Liver (tissue), 9 donors: ENCODE results near the gene SLC4A3. TPM values are rescaled to one million over a fixed set of nuclear protein-coding genes. Genes with fewer than 3 reads are reported as not detected.

ENCODE experiments used
- DNase-seq: peaks from one replicate; pipeline ENCODE4 v3.0.0-alpha.2; 2017; ENCODE audit warnings: low spot score
- H3K27ac ChIP-seq, 2 donors: one replicate each; pipeline ENCODE4 v1.7.0; 2013; ENCODE audit warnings: inconsistent platforms in 2 of 2, low read length in 2 of 2, control low read depth in 1 of 2, low read depth in 1 of 2, mild to moderate bottlenecking in 1 of 2
- H3K27me3 ChIP-seq, 4 donors: one replicate each; pipeline versions ENCODE4 v1.6.1 to v1.7.0; 2013; ENCODE audit warnings: low read length in 3 of 4, inconsistent platforms in 1 of 4, mild to moderate bottlenecking in 1 of 4, moderate library complexity in 1 of 4; ENCODE audit not compliant: control insufficient read depth in 4 of 4, insufficient read depth in 4 of 4
- H3K36me3 ChIP-seq, 4 donors: one replicate each; pipeline versions ENCODE4 v1.6.1 to v1.7.0; 2013; ENCODE audit warnings: low read length in 3 of 4, mild to moderate bottlenecking in 3 of 4, low read depth in 1 of 4, moderate library complexity in 1 of 4; ENCODE audit not compliant: control insufficient read depth in 4 of 4, insufficient read depth in 3 of 4
- H3K4me1 ChIP-seq, 4 donors: one replicate each; pipeline versions ENCODE4 v1.6.1 to v1.7.0; 2013; ENCODE audit warnings: low read length in 3 of 4, mild to moderate bottlenecking in 3 of 4, moderate library complexity in 1 of 4; ENCODE audit not compliant: control insufficient read depth in 4 of 4, insufficient read depth in 4 of 4
- H3K4me3 ChIP-seq, 3 donors: one replicate each; pipeline versions ENCODE4 v1.6.1 to v1.7.0; 2013; ENCODE audit warnings: low read length in 3 of 3, control low read depth in 1 of 3, low read depth in 1 of 3, mild to moderate bottlenecking in 1 of 3
- H3K9ac ChIP-seq, 2 donors: one replicate each; pipeline ENCODE4 v1.7.0; 2013; ENCODE audit warnings: low read length in 2 of 2, mild to moderate bottlenecking in 2 of 2, moderate library complexity in 2 of 2, control low read depth in 1 of 2, low read depth in 1 of 2
- H3K9me3 ChIP-seq, 4 donors: one replicate each; pipeline versions ENCODE4 v1.6.1 to v1.7.0; 2013; ENCODE audit warnings: low read length in 3 of 4; ENCODE audit not compliant: control insufficient read depth in 4 of 4
- EGR1 ChIP-seq, 2 donors: IDR thresholded peaks; 2 replicates each; pipeline ENCODE4 v1.6.1; 2016 to 2018; ENCODE audit warnings: antibody characterized with exemption in 2 of 2, low read depth in 2 of 2
- FOXA1 ChIP-seq: IDR thresholded peaks from 2 replicates; pipeline ENCODE4 v1.6.1; 2016; ENCODE audit warnings: antibody characterized with exemption
- FOXA2 ChIP-seq: IDR thresholded peaks from 2 replicates; pipeline ENCODE4 v1.6.1; 2016; ENCODE audit warnings: antibody characterized with exemption
- GABPA ChIP-seq, 2 donors: IDR thresholded peaks in 1 of 2; conservative IDR thresholded peaks in 1 of 2; 2 replicates each; pipeline ENCODE4 v1.6.1; 2016; ENCODE audit warnings: antibody characterized with exemption in 2 of 2, mild to moderate bottlenecking in 1 of 2, moderate library complexity in 1 of 2
- HNF4A ChIP-seq, 2 donors: conservative IDR thresholded peaks; 2 replicates each; pipeline ENCODE4 v1.6.1; 2016; ENCODE audit warnings: antibody characterized with exemption in 2 of 2, mild to moderate bottlenecking in 2 of 2
- HNF4G ChIP-seq: IDR thresholded peaks from 2 replicates; pipeline ENCODE4 v1.6.1; 2016; ENCODE audit warnings: antibody characterized with exemption
- JUND ChIP-seq, 2 donors: IDR thresholded peaks; 2 replicates each; pipeline ENCODE4 v1.6.1; 2016; ENCODE audit warnings: antibody characterized with exemption in 2 of 2
- NR2F2 ChIP-seq: IDR thresholded peaks from 2 replicates; pipeline ENCODE4 v1.6.1; 2016; ENCODE audit warnings: antibody characterized with exemption
- RAD21 ChIP-seq, 2 donors: IDR thresholded peaks; 2 replicates each; pipeline ENCODE4 v1.6.1; 2016; ENCODE audit warnings: antibody characterized with exemption in 2 of 2, mild to moderate bottlenecking in 2 of 2
- RXRA ChIP-seq, 2 donors: IDR thresholded peaks; 2 replicates each; pipeline ENCODE4 v1.6.1; 2017 to 2018; ENCODE audit warnings: antibody characterized with exemption in 2 of 2, mild to moderate bottlenecking in 1 of 2
- SP1 ChIP-seq: IDR thresholded peaks from 2 replicates; pipeline ENCODE4 v1.6.1; 2018; ENCODE audit warnings: antibody characterized with exemption, mild to moderate bottlenecking
- TAF1 ChIP-seq: conservative IDR thresholded peaks from 2 replicates; pipeline ENCODE4 v1.6.1; 2016; ENCODE audit warnings: antibody characterized with exemption, mild to moderate bottlenecking
- YY1 ChIP-seq: IDR thresholded peaks from 2 replicates; pipeline ENCODE4 v1.6.1; 2016; ENCODE audit warnings: antibody characterized with exemption, mild to moderate bottlenecking
- WGBS: extraction: QIAGEN DNeasy Blood & Tissue Kit; methylation state at CpG from one replicate; pipeline ENCODE4 v1.1.7; 2013; 5-methylcytosine and 5-hydroxymethylcytosine counted together
- polyA plus RNA-seq, 2 donors: library from polyadenylated mRNA; stranded (reverse) in 1 of 2; unstranded in 1 of 2; fragments of 200-250 nt in 1 of 2; fragments of >200 nt in 1 of 2; fragmentation: Nextera tagmentation in 1 of 2; extraction: Ambion mirVana in 1 of 2; gene quantifications; one replicate each; pipeline versions ENCODE4 v1.2.1 to v1.2.3, GENCODE V29; 2013 to 2015
- total RNA-seq, 2 donors: library from RNA; depleted of rRNA; stranded (reverse); fragments of >200 nt; gene quantifications; one replicate each; pipeline ENCODE4 v1.2.3, GENCODE V29; 2014
- TF ChIP-seq, protein P1 (sequence below): IDR thresholded peaks from 2 replicates; pipeline ENCODE4 v1.6.1; 2016; ENCODE audit warnings: antibody characterized with exemption, mild to moderate bottlenecking
- TF ChIP-seq, protein P2 (sequence below): fragments of 150-350 bp; IDR thresholded peaks from 2 replicates; pipeline ENCODE4 v1.5.1; 2017; ENCODE audit warnings: improper control_type of control experiment, low read depth, low read length; ENCODE audit not compliant: missing input control
- TF ChIP-seq, protein P3 (sequence below): IDR thresholded peaks from 2 replicates; pipeline ENCODE4 v1.6.1; 2016; ENCODE audit warnings: antibody characterized with exemption
- TF ChIP-seq, protein P4 (sequence below): IDR thresholded peaks from 2 replicates; pipeline ENCODE4 v1.6.1; 2016; ENCODE audit warnings: antibody characterized with exemption
- TF ChIP-seq, protein P5 (sequence below): IDR thresholded peaks from 2 replicates; pipeline ENCODE4 v1.6.1; 2016; ENCODE audit warnings: antibody characterized with exemption
- donor health status: healthy.
- donor health status: healthy.
- donor health status: healthy.
- donor health status: healthy.
- donor health status: healthy.

SLC4A3 gene
- total and polyA plus RNA-seq, 4 donors: 0.08 to 0.19 (median 0.08) TPM

DNA sequence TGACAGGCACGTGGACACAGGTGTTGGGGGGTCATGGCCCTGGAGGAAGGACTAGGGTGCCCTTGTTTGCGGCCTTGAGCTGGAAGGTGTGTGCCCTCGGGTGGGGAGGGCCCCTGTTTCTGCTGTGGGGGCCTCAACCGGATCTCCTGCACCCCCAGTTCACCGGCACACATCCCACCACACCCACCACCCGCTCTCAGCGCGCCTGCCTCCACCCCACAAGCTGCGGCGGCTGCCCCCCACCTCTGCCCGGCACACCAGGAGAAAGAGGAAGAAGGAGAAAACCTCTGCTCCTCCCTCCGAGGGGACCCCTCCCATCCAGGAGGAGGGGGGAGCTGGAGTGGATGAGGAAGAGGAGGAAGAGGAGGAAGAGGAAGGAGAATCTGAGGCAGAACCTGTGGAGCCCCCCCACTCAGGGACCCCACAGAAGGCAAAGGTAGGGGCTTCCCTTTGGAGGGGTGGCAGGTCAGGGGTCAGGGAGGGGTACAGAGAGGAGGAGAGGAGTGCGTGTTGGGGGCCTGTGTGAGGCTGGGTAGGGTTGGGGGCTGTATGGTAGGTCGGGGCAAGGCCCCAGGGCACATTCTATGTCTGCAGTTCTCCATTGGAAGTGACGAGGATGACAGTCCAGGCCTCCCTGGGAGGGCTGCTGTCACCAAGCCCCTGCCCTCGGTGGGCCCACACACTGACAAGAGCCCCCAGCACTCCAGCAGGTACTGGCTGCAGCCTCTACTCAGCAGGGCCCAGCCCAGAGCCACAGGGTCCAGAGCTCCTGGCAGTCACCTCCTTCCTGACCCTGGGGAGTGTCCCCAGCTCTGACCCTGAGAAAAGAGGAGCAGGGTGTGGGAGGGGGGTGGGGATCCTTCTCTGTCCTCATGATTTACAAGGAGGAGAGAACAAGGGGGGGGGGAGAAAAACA, 1.8 kb downstream of the SLC4A3 start:
- no peak for DNase-seq
- Histone ChIP-seq H3K4me3 (no peak overlapping the region), H3K27me3 (no peaks in the 10 kb centered on the region), H3K4me1 (peaks cover 0 to 5% (median 4%) of the 10 kb centered on the region in 4 donors), H3K9me3 (no peaks in the 10 kb centered on the region), H3K36me3 (no peaks in the 10 kb centered on the region), H3K9ac (no peak overlapping the region), H3K27ac (no peak overlapping the region)
- WGBS: 68% methylated on average over 16 of the region's 16 CpGs
- TF ChIP-seq JUND (IDR thresholded peaks at IDR 0.05) (no peak), NR2F2 (no peak), RAD21 (IDR thresholded peaks at IDR 0.05) (no peak), HNF4A (conservative IDR thresholded peaks at IDR 0.05) (no peak), FOXA1 (no peak), FOXA2 (no peak), GABPA (IDR thresholded peaks at IDR 0.05 in 1 of 2, conservative IDR thresholded peaks at IDR 0.05 in 1 of 2) (no peak), EGR1 (IDR thresholded peaks at IDR 0.05; ENCODE audit: low read depth in 2 of 2) (no peak), RXRA (IDR thresholded peaks at IDR 0.05) (no peak)
- TF ChIP-seq, protein P1, sequence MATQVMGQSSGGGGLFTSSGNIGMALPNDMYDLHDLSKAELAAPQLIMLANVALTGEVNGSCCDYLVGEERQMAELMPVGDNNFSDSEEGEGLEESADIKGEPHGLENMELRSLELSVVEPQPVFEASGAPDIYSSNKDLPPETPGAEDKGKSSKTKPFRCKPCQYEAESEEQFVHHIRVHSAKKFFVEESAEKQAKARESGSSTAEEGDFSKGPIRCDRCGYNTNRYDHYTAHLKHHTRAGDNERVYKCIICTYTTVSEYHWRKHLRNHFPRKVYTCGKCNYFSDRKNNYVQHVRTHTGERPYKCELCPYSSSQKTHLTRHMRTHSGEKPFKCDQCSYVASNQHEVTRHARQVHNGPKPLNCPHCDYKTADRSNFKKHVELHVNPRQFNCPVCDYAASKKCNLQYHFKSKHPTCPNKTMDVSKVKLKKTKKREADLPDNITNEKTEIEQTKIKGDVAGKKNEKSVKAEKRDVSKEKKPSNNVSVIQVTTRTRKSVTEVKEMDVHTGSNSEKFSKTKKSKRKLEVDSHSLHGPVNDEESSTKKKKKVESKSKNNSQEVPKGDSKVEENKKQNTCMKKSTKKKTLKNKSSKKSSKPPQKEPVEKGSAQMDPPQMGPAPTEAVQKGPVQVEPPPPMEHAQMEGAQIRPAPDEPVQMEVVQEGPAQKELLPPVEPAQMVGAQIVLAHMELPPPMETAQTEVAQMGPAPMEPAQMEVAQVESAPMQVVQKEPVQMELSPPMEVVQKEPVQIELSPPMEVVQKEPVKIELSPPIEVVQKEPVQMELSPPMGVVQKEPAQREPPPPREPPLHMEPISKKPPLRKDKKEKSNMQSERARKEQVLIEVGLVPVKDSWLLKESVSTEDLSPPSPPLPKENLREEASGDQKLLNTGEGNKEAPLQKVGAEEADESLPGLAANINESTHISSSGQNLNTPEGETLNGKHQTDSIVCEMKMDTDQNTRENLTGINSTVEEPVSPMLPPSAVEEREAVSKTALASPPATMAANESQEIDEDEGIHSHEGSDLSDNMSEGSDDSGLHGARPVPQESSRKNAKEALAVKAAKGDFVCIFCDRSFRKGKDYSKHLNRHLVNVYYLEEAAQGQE: no peak
- TF ChIP-seq, protein P2, sequence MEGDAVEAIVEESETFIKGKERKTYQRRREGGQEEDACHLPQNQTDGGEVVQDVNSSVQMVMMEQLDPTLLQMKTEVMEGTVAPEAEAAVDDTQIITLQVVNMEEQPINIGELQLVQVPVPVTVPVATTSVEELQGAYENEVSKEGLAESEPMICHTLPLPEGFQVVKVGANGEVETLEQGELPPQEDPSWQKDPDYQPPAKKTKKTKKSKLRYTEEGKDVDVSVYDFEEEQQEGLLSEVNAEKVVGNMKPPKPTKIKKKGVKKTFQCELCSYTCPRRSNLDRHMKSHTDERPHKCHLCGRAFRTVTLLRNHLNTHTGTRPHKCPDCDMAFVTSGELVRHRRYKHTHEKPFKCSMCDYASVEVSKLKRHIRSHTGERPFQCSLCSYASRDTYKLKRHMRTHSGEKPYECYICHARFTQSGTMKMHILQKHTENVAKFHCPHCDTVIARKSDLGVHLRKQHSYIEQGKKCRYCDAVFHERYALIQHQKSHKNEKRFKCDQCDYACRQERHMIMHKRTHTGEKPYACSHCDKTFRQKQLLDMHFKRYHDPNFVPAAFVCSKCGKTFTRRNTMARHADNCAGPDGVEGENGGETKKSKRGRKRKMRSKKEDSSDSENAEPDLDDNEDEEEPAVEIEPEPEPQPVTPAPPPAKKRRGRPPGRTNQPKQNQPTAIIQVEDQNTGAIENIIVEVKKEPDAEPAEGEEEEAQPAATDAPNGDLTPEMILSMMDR: no peak

DNA sequence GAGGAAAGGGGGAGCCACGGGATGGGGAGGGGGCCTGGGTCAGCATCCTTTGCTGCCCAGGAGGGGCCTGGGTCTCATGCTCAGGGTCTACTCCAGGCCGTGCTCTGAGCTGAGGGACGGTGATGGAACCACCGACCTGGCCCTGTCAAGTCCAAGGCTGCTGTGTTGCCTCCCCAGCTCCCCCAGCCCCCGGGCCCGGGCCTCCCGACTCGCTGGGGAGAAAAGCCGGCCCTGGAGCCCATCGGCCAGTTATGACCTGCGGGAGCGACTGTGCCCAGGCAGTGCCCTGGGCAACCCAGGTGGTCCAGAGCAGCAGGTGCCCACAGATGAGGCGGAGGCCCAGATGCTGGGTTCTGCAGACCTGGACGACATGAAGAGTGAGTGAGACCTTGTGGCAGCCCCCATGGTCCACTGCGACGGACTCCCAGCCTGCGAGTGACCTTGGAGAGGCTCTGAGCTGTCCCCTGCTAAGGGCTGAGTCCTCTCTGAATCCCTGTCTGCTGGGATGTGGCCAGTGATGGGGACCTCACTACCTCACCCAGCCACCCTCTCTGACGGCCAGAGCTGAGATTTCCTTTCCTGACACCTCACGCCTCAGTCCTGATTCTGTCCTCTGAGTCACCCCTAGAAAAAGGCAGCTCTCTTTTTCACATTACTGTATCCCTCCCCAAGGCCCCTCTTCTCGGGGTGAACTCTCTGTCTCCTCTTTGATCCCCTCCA, 2.7 kb downstream of the SLC4A3 start:
- WGBS: 87% methylated on average over 20 of the region's 20 CpGs
- Histone ChIP-seq H3K27me3 (no peaks in the 10 kb centered on the region), H3K4me3 (no peak overlapping the region), H3K27ac (no peak overlapping the region), H3K36me3 (no peaks in the 10 kb centered on the region), H3K9ac (no peak overlapping the region), H3K9me3 (no peaks in the 10 kb centered on the region), H3K4me1 (peaks cover 0 to 5% (median 4%) of the 10 kb centered on the region in 4 donors)
- no peak for DNase-seq
- TF ChIP-seq, protein P3, sequence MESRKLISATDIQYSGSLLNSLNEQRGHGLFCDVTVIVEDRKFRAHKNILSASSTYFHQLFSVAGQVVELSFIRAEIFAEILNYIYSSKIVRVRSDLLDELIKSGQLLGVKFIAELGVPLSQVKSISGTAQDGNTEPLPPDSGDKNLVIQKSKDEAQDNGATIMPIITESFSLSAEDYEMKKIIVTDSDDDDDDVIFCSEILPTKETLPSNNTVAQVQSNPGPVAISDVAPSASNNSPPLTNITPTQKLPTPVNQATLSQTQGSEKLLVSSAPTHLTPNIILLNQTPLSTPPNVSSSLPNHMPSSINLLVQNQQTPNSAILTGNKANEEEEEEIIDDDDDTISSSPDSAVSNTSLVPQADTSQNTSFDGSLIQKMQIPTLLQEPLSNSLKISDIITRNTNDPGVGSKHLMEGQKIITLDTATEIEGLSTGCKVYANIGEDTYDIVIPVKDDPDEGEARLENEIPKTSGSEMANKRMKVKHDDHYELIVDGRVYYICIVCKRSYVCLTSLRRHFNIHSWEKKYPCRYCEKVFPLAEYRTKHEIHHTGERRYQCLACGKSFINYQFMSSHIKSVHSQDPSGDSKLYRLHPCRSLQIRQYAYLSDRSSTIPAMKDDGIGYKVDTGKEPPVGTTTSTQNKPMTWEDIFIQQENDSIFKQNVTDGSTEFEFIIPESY: no peak
- TF ChIP-seq SP1 (no peak), TAF1 (no peak), HNF4A (conservative IDR thresholded peaks at IDR 0.05) (no peak), HNF4G (no peak), NR2F2 (no peak), FOXA1 (no peak), GABPA (IDR thresholded peaks at IDR 0.05 in 1 of 2, conservative IDR thresholded peaks at IDR 0.05 in 1 of 2) (no peak), JUND (IDR thresholded peaks at IDR 0.05) (no peak), RXRA (IDR thresholded peaks at IDR 0.05) (no peak), RAD21 (IDR thresholded peaks at IDR 0.05) (no peak), YY1 (no peak), FOXA2 (no peak)
- TF ChIP-seq, protein P2: no peak
- TF ChIP-seq, protein P4, sequence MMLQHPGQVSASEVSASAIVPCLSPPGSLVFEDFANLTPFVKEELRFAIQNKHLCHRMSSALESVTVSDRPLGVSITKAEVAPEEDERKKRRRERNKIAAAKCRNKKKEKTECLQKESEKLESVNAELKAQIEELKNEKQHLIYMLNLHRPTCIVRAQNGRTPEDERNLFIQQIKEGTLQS: no peak
- TF ChIP-seq, protein P5, sequence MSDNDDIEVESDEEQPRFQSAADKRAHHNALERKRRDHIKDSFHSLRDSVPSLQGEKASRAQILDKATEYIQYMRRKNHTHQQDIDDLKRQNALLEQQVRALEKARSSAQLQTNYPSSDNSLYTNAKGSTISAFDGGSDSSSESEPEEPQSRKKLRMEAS: no peak
